Activated CD4-positive, CD25-positive, alpha-beta regulatory T cell treated with anti-CD3 and anti-CD28 coated beads, Interleukin-2, amount 50 U/mL, for 24 hours (primary cell): ENCODE data around the gene CD300A.

Experiments used
- ATAC-seq, 2 donors: fragments of 150-1000 bp; cut with Tn5 transposase; one replicate each; pipeline ENCODE4 v1.10.0; 2021; ENCODE audit warnings: mild to moderate bottlenecking in 1 of 2, moderate library complexity in 1 of 2

The CD300A gene

DNA sequence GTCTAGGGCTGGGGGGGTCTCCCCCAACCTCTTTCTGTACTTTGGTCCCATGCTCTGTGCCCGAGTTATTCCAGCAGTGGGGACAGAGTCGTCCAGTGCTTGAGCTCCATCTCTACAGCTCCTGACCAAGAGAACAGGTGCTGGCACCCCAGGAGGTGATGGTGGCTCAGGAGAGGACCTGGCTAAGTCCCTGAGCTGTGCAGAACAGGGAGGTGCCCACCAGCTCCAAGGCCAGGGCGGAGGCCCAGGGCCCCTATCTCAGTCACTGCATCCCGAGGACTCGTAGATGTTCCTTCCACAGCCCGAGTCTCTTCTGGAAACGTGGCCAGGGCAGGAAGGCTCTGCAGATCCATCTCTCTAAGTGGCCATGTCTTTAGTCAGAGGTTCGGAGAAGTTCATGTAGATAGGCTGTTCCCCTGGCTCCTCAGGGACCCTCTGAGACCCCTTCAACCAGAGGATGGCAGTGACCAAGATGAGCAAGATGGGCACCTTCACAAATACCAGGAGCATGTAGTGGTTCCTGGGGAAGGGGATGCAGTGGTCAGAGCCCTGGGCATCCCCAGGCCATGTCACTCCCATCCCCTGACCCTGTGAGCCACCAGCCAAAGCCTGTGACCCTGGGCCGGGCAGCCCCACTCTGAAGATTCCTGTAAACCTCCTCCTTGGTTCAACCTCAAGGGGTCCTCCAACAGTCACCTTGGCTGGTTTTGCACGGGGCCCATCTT lies 56.1 kb downstream of the CD300A start:
- no peak for ATAC-seq

GRCh38 chr17:74523308-74523707 lies 56.9 kb downstream of the CD300A start:
- ATAC-seq, result no peak

DNA sequence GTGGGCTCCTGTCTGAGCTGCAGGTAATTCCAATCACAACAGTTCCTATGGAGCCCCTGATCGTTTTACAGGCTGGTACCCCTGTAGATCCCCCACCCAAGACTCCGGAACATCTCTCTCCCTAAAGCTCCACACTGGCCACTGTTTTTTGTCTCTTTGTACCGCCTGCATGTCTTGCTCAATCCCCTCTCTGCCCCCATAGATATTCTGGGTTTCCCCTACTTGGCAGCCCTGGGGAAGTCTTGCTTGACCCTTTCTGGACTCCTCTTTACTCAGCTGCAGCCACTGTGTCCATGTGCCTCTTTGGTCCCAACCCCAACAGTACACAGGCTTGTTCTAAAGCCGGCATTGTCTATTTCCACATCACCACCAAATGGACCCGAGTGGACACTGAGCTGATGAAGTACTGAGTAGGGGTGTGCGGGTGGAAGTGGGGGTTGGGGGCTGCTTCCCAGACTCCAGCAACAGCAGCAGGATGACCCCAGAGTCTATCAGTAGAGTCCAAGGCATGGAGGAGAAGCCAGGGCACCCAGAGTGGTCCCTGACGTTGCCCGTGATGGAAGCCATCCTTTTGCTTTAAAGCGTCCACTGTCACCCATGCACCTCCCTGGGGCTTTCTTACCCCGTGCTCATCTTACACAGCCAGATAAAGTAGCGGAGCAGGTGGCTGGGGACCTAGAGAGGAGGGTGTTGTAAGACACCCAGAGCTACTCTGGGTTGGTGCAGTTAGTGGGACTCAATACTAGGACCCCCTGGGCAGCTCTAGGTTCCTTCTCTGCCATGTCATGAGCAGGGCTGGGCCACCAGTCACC lies 58.4 kb downstream of the CD300A start:
- ATAC-seq, result no peak

DNA sequence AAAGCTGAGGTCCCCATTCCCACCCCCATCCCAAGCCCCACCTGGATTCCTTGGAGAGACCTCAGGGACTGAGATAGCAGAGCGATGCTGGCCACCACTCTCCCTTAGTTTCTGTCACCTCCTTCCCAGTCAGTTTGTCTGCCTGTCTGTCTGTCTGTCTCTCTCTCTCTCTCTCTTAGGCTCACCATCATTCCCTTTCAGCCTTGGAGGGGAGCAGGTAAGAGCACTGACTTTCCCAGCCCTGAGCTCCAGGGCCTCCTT lies 59.0 kb downstream of the CD300A start:
- ATAC-seq, result no peak

DNA sequence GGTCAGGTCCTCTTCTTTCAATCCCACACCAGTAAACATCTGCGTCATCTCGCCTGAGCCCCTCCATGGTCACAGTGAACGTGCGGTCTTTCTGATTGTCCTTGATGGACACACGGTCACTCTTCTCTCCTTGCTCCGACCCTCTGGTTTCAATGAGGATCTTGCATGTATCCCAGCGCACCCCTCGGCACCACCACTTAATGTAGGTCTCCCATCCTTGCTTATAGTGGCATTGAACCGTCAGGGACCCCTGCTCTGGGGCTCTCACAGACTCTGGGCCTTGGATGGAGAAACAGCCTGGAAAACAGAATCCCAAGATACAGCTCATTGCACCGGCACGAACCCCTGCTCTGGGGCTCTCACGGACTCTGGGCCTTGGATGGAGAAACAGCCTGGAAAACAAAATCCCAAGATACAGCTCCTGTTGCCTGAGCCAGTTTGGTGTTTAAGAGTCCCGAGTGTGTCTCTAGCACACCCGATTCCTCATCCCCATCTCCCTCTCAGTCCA lies 59.4 kb downstream of the CD300A start:
- no peak for ATAC-seq

- no peak for ATAC-seq
Observed at GRCh38 chr17:74526681-74527080, 60.2 kb downstream of the CD300A start.

GRCh38 chr17:74527081-74527480 lies 60.6 kb downstream of the CD300A start:
- ATAC-seq, result no peak

DNA sequence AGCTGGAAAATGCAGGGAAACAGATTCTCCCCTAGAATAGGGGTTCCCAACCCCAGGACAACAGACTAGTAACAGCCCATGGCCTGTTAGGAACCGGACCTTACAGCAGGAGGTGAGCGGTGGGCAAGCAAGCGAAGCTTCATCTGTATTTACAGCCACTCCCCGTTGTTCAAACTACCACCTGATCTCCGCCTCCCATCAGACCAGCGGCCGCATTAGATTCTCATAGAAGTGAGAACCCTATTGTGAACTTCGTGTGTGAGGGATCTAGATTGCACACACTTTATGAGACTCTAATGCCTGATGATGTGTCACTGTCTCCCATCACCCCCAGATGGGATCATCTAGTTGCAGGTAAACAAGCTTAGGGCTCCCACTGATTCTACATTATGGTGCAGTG lies 61.3 kb downstream of the CD300A start:
- ATAC-seq, result no peak

GRCh38 chr17:74528491-74529199 lies 62.2 kb downstream of the CD300A start:
- ATAC-seq, result peak; percentile 39 to 68

DNA sequence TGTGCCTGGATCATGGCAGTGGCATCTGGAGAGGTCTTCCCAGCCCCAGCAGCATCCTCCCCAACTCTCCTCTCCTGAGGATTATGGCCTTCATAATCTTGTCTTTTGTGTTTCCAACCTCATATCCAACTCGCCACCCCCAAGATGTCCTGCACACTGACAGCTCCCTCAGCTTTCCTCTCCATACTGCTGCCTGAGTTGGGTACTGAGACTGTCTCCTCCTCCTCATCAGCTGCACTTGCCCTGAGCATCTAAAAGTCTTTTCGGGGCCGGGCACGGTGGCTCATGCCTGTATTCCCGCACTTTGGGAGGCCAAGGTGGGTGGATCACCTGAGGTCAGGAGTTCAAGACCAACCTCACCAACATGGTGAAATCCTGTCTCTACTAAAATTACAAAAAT lies 62.8 kb downstream of the CD300A start:
- ATAC-seq, result no peak

GRCh38 chr17:74530831-74531150 lies 64.4 kb downstream of the CD300A start:
- no peak for ATAC-seq

DNA sequence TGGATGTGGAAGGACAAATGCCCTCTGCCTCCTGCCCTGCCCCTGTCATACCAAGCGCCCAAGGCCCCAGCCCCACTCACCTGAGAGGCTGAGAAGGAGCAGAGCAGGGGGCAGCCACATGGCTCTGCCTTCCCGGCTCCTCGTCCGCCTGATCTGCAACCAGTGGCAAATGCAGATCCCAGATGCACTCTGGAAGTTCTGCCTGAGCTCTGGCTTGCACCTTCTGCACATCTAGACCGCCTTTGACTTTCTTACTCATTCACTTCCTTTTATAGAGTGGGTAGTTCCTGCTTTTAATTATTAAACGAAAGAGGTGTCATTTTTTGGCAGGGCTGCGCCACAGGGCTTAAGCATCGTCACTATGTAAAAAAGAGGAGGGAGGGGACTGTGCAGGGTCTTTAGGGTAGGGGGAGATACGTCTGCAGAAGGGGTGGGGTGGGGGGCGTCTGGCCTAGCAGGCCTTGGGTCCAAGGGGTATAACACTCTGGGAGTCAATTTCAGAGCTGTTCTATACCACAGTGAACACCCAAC lies 64.9 kb downstream of the CD300A start, which contains the start of gene CD300LB:
TSS of gene CD300LB (minus strand) at position 245 of the 531 bp plus-strand sequence. CDS start at position 120, 125 bp downstream.
- no peak for ATAC-seq

DNA sequence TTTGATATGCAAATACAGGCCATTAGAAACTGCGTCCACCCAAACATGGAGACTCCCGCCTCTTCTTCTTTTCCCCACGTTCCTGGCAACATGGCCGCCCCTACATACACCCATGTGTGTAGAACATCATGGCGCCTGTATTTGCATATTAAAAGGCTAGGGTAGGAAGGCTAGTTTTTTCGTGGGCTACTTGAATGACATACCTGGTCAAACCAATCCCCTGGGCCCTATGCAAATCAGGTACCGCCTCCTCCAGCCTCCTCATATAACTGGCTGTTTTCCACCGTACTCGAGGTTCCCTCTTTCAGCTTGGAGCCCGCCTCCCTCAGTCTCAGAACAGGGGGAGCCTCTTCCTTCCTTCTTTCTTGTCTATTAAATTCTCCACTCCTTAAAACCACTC lies 65.7 kb downstream of the CD300A start:
- peak in 1 of 2 donors; percentile 24 for ATAC-seq
